ENCODE measurements around the gene ANKRD11. TPM values are rescaled to one million over a fixed set of nuclear protein-coding genes. Genes with fewer than 3 reads are reported as not detected.

ANKRD11 gene
- total RNA-seq, 1 experiment from 2014 or later, result 266 TPM

GRCh38 chr16:89315271-89315670, 175.1 kb downstream of the ANKRD11 start:
- Histone ChIP-seq H3K27ac (ENCODE audit: low read depth, low read length) (peak overlapping the region; percentile 45), H3K4me3 (replicated peaks in 1 of 2; ENCODE audit: low read depth in 1 of 2, low read length in 2 of 2) (no peak overlapping the region), H3K4me2 (ENCODE audit: low read length) (peak overlapping the region; percentile 69), H3K4me1 (ENCODE audit: control insufficient read depth in 1 of 2, insufficient read depth in 2 of 2, low read length in 2 of 2) (peaks cover 48 to 63% of the 10 kb centered on the region in 2 experiments), H3K9ac (ENCODE audit: low read length) (no peak overlapping the region), H3K9me3 (ENCODE audit: control insufficient read depth in 1 of 2, insufficient read depth in 1 of 2, low read depth in 1 of 2, low read length in 2 of 2) (no peaks in the 10 kb centered on the region), H3K9me2 (ENCODE audit: insufficient read depth) (no peaks in the 10 kb centered on the region), H2AFZ (ENCODE audit: low read depth, low read length, poor library complexity, severe bottlenecking) (no peak overlapping the region), H3K36me3 (ENCODE audit: control insufficient read depth in 1 of 2, insufficient read depth in 2 of 2, low read length in 2 of 2) (peaks cover 15 to 42% of the 10 kb centered on the region in 2 experiments; a peak in 3 of 4 replicates), H4K20me1 (ENCODE audit: insufficient read depth) (peaks cover 23% of the 10 kb centered on the region), H3K27me3 (ENCODE audit: insufficient read depth, low read length) (no peaks in the 10 kb centered on the region), H3K79me2 (ENCODE audit: insufficient read depth, low read length) (peaks cover 100% of the 10 kb centered on the region)
- intact Hi-C loops (cut with micrococcal nuclease), result no loop called here
- no TSS peak for BruUV-seq (replicated peaks)
- ATAC-seq (no peak), DNase-seq (ENCODE audit: low read depth, low spot score) (no peak)
- ChIA-PET CTCF (no interaction called here), RAD21 (ENCODE audit: low non-redundant PET in 1 of 2, low total read pairs in 2 of 2, uncharacterized antibody in 2 of 2, unreplicated experiment in 2 of 2) (no interaction called here), POLR2A (interaction anchor here (0.6 kb wide), 1 partner anchor 122 kb away, joined by 5 read pairs; no protein-coding TSS in a partner anchor)
- TF ChIP-seq ZNF274 (IDR thresholded peaks at IDR 0.05; ENCODE audit: low read depth, low read length) (no peak), POLR2AphosphoS5 (IDR thresholded peaks at IDR 0.05; ENCODE audit: low read depth, low read length) (no peak), EZH2 (IDR thresholded peaks at IDR 0.05) (no peak), FOSL1 (IDR thresholded peaks at IDR 0.05; ENCODE audit: low read depth) (no peak), ZBTB33 (IDR thresholded peaks at IDR 0.05; ENCODE audit: extremely low read depth, insufficient replicate concordance, low read length) (no peak), POLR2A (IDR thresholded peaks at IDR 0.05; ENCODE audit: borderline replicate concordance, extremely low read depth, insufficient read depth, insufficient read length) (no peak), REST (IDR thresholded peaks at IDR 0.05; ENCODE audit: low read depth) (no peak), TCF7L2 (IDR thresholded peaks at IDR 0.05; ENCODE audit: borderline replicate concordance, extremely low read depth, insufficient read depth, insufficient read length) (no peak), ATF3 (IDR thresholded peaks at IDR 0.05) (no peak), CBX3 (IDR thresholded peaks at IDR 0.05; ENCODE audit: low read depth) (no peak), SIN3A (IDR thresholded peaks at IDR 0.05; ENCODE audit: low read depth) (no peak)

Data from HCT116 (cell line).